GM18870 (cell line): Measurements from ENCODE around the gene CGNL1.

ENCODE experiments used
- ATAC-seq: cut with Tn5 transposase; IDR thresholded peaks from one replicate; pipeline ENCODE4 v1.9.1; 2021; ENCODE audit warnings: moderate library complexity; ENCODE audit not compliant: unreplicated experiment

Gene CGNL1

GRCh38 chr15:57353317-57353804 is 22.9 kb upstream of the CGNL1 start:
- no peak for ATAC-seq

GRCh38 chr15:57354436-57355123 is 21.7 kb upstream of the CGNL1 start:
- no peak for ATAC-seq

- no peak for ATAC-seq
Measured at GRCh38 chr15:57355259-57355658, 21.0 kb upstream of the CGNL1 start.

GRCh38 chr15:57356178-57356577 is 20.1 kb upstream of the CGNL1 start:
- no peak for ATAC-seq

GRCh38 chr15:57356636-57357035 is 19.7 kb upstream of the CGNL1 start:
- ATAC-seq, result no peak

GRCh38 chr15:57357799-57358198 is 18.5 kb upstream of the CGNL1 start:
- no peak for ATAC-seq

GRCh38 chr15:57358571-57358970 is 17.7 kb upstream of the CGNL1 start:
- no peak for ATAC-seq

GRCh38 chr15:57363661-57364060 is 12.6 kb upstream of the CGNL1 start:
- no peak for ATAC-seq

- ATAC-seq, result no peak
Measured at GRCh38 chr15:57364282-57365007, 11.9 kb upstream of the CGNL1 start.

GRCh38 chr15:57367556-57367955 is 8.7 kb upstream of the CGNL1 start:
- ATAC-seq, result no peak

GRCh38 chr15:57370929-57371328 is 5.4 kb upstream of the CGNL1 start:
- no peak for ATAC-seq

- ATAC-seq, result no peak
Measured at GRCh38 chr15:57373251-57373881, 2.9 kb upstream of the CGNL1 start.

GRCh38 chr15:57373882-57374276 is 2.4 kb upstream of the CGNL1 start:
- no peak for ATAC-seq

GRCh38 chr15:57376696-57377477 is 582 bp downstream of the CGNL1 start:
- ATAC-seq, result no peak

- ATAC-seq, result no peak
Measured at GRCh38 chr15:57377478-57377847, 1.2 kb downstream of the CGNL1 start.

GRCh38 chr15:57379487-57379886 is 3.2 kb downstream of the CGNL1 start:
- ATAC-seq, result no peak

- no peak for ATAC-seq
Measured at GRCh38 chr15:57380854-57381253, 4.5 kb downstream of the CGNL1 start.

GRCh38 chr15:57382215-57382614 is 5.9 kb downstream of the CGNL1 start:
- ATAC-seq, result no peak

GRCh38 chr15:57382969-57383368 is 6.7 kb downstream of the CGNL1 start:
- ATAC-seq, result no peak

GRCh38 chr15:57384024-57384423 is 7.7 kb downstream of the CGNL1 start:
- ATAC-seq, result no peak

- no peak for ATAC-seq
Measured at GRCh38 chr15:57384816-57385215, 8.5 kb downstream of the CGNL1 start.
